ENCODE data around the gene LPCAT2.

DNA sequence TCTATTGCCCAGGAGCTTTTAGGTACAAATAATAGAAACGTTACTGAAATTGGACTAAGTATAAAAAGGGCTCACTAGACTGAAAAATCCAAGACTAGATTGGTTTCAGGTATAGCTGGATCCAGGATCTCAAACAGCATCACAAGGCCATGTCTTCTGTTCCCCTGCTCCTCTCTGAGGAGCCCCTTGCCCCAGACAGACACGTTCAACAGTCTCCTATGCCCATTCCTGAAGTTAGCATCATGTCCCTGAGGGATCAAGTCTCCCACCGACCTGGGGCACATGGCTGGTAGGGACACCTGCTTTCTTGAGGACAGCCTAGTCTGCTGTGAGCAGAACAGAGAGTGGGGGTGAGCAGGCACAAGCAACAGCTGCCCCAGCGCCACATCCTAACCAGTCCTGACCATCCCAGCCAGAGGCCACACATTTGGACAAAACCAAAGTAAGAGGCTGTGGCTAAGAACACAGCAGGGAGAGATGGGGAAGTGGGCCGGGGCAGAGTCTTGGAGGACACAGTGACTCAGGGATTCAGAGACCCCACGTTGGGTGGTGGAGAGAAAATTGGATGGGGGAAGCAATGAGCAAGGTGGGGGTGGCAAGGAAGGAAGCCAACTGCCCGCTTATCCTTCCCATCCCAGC, 40.4 kb upstream of the LPCAT2 start:
- TF ChIP-seq, protein P1, sequence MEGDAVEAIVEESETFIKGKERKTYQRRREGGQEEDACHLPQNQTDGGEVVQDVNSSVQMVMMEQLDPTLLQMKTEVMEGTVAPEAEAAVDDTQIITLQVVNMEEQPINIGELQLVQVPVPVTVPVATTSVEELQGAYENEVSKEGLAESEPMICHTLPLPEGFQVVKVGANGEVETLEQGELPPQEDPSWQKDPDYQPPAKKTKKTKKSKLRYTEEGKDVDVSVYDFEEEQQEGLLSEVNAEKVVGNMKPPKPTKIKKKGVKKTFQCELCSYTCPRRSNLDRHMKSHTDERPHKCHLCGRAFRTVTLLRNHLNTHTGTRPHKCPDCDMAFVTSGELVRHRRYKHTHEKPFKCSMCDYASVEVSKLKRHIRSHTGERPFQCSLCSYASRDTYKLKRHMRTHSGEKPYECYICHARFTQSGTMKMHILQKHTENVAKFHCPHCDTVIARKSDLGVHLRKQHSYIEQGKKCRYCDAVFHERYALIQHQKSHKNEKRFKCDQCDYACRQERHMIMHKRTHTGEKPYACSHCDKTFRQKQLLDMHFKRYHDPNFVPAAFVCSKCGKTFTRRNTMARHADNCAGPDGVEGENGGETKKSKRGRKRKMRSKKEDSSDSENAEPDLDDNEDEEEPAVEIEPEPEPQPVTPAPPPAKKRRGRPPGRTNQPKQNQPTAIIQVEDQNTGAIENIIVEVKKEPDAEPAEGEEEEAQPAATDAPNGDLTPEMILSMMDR (IDR thresholded peaks at IDR 0.05; ENCODE audit: poor library complexity, severe bottlenecking) = no peak
- TF ChIP-seq, protein P2, sequence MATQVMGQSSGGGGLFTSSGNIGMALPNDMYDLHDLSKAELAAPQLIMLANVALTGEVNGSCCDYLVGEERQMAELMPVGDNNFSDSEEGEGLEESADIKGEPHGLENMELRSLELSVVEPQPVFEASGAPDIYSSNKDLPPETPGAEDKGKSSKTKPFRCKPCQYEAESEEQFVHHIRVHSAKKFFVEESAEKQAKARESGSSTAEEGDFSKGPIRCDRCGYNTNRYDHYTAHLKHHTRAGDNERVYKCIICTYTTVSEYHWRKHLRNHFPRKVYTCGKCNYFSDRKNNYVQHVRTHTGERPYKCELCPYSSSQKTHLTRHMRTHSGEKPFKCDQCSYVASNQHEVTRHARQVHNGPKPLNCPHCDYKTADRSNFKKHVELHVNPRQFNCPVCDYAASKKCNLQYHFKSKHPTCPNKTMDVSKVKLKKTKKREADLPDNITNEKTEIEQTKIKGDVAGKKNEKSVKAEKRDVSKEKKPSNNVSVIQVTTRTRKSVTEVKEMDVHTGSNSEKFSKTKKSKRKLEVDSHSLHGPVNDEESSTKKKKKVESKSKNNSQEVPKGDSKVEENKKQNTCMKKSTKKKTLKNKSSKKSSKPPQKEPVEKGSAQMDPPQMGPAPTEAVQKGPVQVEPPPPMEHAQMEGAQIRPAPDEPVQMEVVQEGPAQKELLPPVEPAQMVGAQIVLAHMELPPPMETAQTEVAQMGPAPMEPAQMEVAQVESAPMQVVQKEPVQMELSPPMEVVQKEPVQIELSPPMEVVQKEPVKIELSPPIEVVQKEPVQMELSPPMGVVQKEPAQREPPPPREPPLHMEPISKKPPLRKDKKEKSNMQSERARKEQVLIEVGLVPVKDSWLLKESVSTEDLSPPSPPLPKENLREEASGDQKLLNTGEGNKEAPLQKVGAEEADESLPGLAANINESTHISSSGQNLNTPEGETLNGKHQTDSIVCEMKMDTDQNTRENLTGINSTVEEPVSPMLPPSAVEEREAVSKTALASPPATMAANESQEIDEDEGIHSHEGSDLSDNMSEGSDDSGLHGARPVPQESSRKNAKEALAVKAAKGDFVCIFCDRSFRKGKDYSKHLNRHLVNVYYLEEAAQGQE (IDR thresholded peaks at IDR 0.05; ENCODE audit: borderline replicate concordance) = no peak
- TF ChIP-seq TAF1 (IDR thresholded peaks at IDR 0.05; ENCODE audit: low read depth) (no peak), EP300 (conservative IDR thresholded peaks at IDR 0.05; ENCODE audit: poor library complexity, severe bottlenecking) (no peak), SMC3 (conservative IDR thresholded peaks at IDR 0.05; ENCODE audit: poor library complexity) (no peak), EZH2 (IDR thresholded peaks at IDR 0.05; ENCODE audit: borderline replicate concordance, insufficient read depth, low read length, poor library complexity, severe bottlenecking) (no peak), POLR2AphosphoS5 (IDR thresholded peaks at IDR 0.05) (no peak)

Data from neural cell (in vitro differentiated cells).